ENCODE measurements around the gene EVL. TPM values are rescaled to one million over a fixed set of nuclear protein-coding genes. Genes with fewer than 3 reads are reported as not detected.
A peak's percentile ranks its signal among the peaks of the same experiment; 100 is the strongest.

EVL gene
- total and polyA plus RNA-seq, 2 of the 8 experiments (the other 6 are each of a cell fraction or from before 2014, with no cell fraction given), result 30.7 to 64.6 TPM

GRCh38 chr14:100135784-100136183 lies 70.6 kb downstream of the EVL start:
- Histone ChIP-seq H3K4me3 (ENCODE audit: extremely low read depth in 1 of 4, insufficient read depth in 2 of 4, low read depth in 3 of 4, low read length in 4 of 4) (no peak overlapping the region), H2BK120ac (replicated peaks; ENCODE audit: low read depth, low read length) (no peak overlapping the region), H2AFZ (ENCODE audit: low read length) (no peak overlapping the region), H3K14ac (ENCODE audit: insufficient read length) (no peak overlapping the region), H2AK5ac (ENCODE audit: low read depth, low read length) (no peak overlapping the region), H3K9me3 (ENCODE audit: insufficient read depth in 2 of 2, low read depth in 1 of 2, low read length in 1 of 2) (no peaks in the 10 kb centered on the region), H4K8ac (ENCODE audit: extremely low read depth, insufficient read depth, low read length) (no peak overlapping the region), H3K4me2 (ENCODE audit: insufficient read depth in 1 of 2, low read depth in 2 of 2, low read length in 2 of 2) (no peak overlapping the region), H2BK12ac (ENCODE audit: low read depth, low read length) (no peak overlapping the region), H3K18ac (ENCODE audit: extremely low read depth, low read length) (no peak overlapping the region), H2BK20ac (ENCODE audit: low read length) (no peak overlapping the region), H3K27ac (ENCODE audit: low read depth, low read length) (no peak overlapping the region), H3K79me2 (ENCODE audit: control insufficient read depth in 1 of 2, insufficient read depth in 2 of 2, low read length in 2 of 2) (no peaks in the 10 kb centered on the region), H4K5ac (ENCODE audit: insufficient read length, low read depth, low read length) (no peak overlapping the region), H3K9ac (replicated peaks in 1 of 4; ENCODE audit: extremely low read depth in 1 of 4, low read depth in 3 of 4, low read length in 3 of 4) (no peak overlapping the region), H3K23me2 (ENCODE audit: low read depth, low read length) (no peaks in the 10 kb centered on the region), H2BK5ac (ENCODE audit: low read depth, low read length) (no peak overlapping the region), H3K23ac (ENCODE audit: insufficient read length) (no peak overlapping the region), H3K4ac (replicated peaks; ENCODE audit: insufficient read length, low read depth, low read length) (no peak overlapping the region), H2BK15ac (ENCODE audit: low read length) (no peak overlapping the region), H3K27me3 (replicated peaks in 1 of 4; ENCODE audit: control insufficient read depth in 3 of 4, extremely low read depth in 1 of 4, insufficient read depth in 3 of 4, low read length in 3 of 4) (no peaks in the 10 kb centered on the region; a peak in 1 of 7 replicates), H4K20me1 (replicated peaks in 1 of 2; ENCODE audit: control insufficient read depth in 1 of 2, insufficient read depth in 2 of 2, low read length in 2 of 2) (peaks cover 0 to 2% of the 10 kb centered on the region in 2 experiments), H3K79me1 (ENCODE audit: low read depth, low read length) (peaks cover 3% of the 10 kb centered on the region; the same call in 1 of the 2 replicates), H4K91ac (replicated peaks; ENCODE audit: insufficient read length, low read length) (no peak overlapping the region), H3K4me1 (replicated peaks in 1 of 4; ENCODE audit: control insufficient read depth in 3 of 4, insufficient read depth in 4 of 4, low read length in 3 of 4) (peaks cover 0 to 11% (median 4%) of the 10 kb centered on the region in 4 experiments; a peak in 4 of 7 replicates), H3K56ac (replicated peaks; ENCODE audit: insufficient read length, low read depth, low read length) (no peak overlapping the region), H3K36me3 (ENCODE audit: control insufficient read depth in 2 of 4, insufficient read depth in 4 of 4, low read length in 3 of 4) (no peaks in the 10 kb centered on the region; a peak in 2 of 8 replicates)
- CTCF ChIA-PET (ENCODE audit: partially characterized antibody), result interaction anchor here (0.7 to 22.9 kb wide), 6 partner anchors 13 to 60 kb away, joined by 3 to 307 read pairs (median 4); partner anchors contain the start of gene DEGS2
- DNase-seq (ENCODE audit: low read depth in 1 of 2, low spot score in 2 of 2) (no peak), FAIRE-seq (no peak)
- POLR2A ChIA-PET (ENCODE audit: partially characterized antibody), result no interaction called here
- 78% methylated on average over 5 of the region's 5 CpGs; no CpG with 5 or more reads in 1 of the 2 experiments for WGBS, 2 experiments (ENCODE audit: extremely low coverage in 1 of 2, insufficient coverage in 1 of 2, insufficient read length in 1 of 2, insufficient replicate concordance in 2 of 2, low coverage in 1 of 2, low lambda C conversion rate in 2 of 2, missing lambda C conversion rate in 1 of 2)
- TF ChIP-seq CTCF (IDR thresholded peaks at IDR 0.05; ENCODE audit: control extremely low read depth in 1 of 3, insufficient read depth in 1 of 3, low read depth in 1 of 3, low read length in 3 of 3), result peak in 2 of 3 experiments; percentile 27 to 31; a peak in 2 of 4 replicates
- TF ChIP-seq CREB1 (IDR thresholded peaks at IDR 0.05), result no peak
- peak; percentile 38 to 54; a peak in 3 of 4 replicates for TF ChIP-seq RAD21 (IDR thresholded peaks at IDR 0.05 in 1 of 2, conservative IDR thresholded peaks at IDR 0.05 in 1 of 2; ENCODE audit: low read depth in 2 of 2, low read length in 2 of 2)
- no peak for TF ChIP-seq EZH2 (IDR thresholded peaks at IDR 0.05; ENCODE audit: low read depth, low read length, severe bottlenecking)

Measured in H1 (cell line).